Right lobe of liver (tissue), 6 donors: ENCODE measurements around the gene HESX1. TPM values are rescaled to one million over a fixed set of nuclear protein-coding genes. Genes with fewer than 3 reads are reported as not detected.
A peak's percentile ranks its signal among the peaks of the same experiment; 100 is the strongest.

Experiments
- ATAC-seq, 4 donors: fragments of 200-7000 bp; cut with Tn5 transposase; one replicate each; pipeline ENCODE4 v1.9.1; 2020; ENCODE audit warnings: mild to moderate bottlenecking in 4 of 4, moderate library complexity in 4 of 4
- DNase-seq, 3 donors: peaks; one replicate each; pipeline ENCODE4 v3.0.0-alpha.2; 2020
- H3K27ac ChIP-seq, 3 donors: fragments of 200-600 bp; one replicate each; pipeline ENCODE4 v1.8.0; 2022
- H3K27me3 ChIP-seq, 2 donors: fragments of 200-600 bp; one replicate each; pipeline ENCODE4 v1.8.0; 2022
- H3K36me3 ChIP-seq, 4 donors: fragments of 200-600 bp; sonication (generic) in 1 of 4; one replicate each; pipeline versions ENCODE4 v1.5.1 to v1.8.0; 2017 to 2022; ENCODE audit warnings: control low read depth in 1 of 4
- H3K4me1 ChIP-seq, 4 donors: fragments of 200-600 bp; sonication (generic) in 1 of 4; one replicate each; pipeline versions ENCODE4 v1.5.1 to v1.8.0; 2017 to 2022; ENCODE audit warnings: control low read depth in 1 of 4
- H3K4me3 ChIP-seq, 3 donors: fragments of 200-600 bp; one replicate each; pipeline ENCODE4 v1.8.0; 2022
- H3K9me3 ChIP-seq, 4 donors: fragments of 200-600 bp; sonication (generic) in 1 of 4; one replicate each; pipeline versions ENCODE4 v1.5.1 to v1.8.0; 2017 to 2022; ENCODE audit warnings: control low read depth in 1 of 4
- CTCF ChIP-seq, 4 donors: fragments of 200-600 bp in 3 of 4; fragments of 450-650 bp in 1 of 4; IDR thresholded peaks; one replicate each; pipeline versions ENCODE4 v1.5.1 to v1.8.0; 2016 to 2022; ENCODE audit warnings: antibody characterized with exemption in 4 of 4, mild to moderate bottlenecking in 2 of 4
- POLR2A ChIP-seq: fragments of 450-650 bp; IDR thresholded peaks from one replicate; pipeline ENCODE4 v1.6.1; 2017; ENCODE audit warnings: antibody characterized with exemption, mild to moderate bottlenecking
- WGBS: methylation state at CpG from one replicate; pipeline ENCODE4 v1.1.6; 2018; ENCODE audit warnings: low coverage, low lambda C conversion rate; ENCODE audit not compliant: insufficient coverage; ENCODE audit errors: missing lambda C conversion rate; 5-methylcytosine and 5-hydroxymethylcytosine counted together
- intact Hi-C, 2 donors: fragments of 100-400 bp; cut with DNase I; formaldehyde crosslinking; loops; one replicate each; pipeline versions ENCODE4 v1.11.2 to v1.14.1; 2022
- total RNA-seq, 6 experiments: library from RNA; depleted of rRNA in 2 of 6; stranded (reverse); fragments of >200 nt in 2 of 6; fragmentation: NEBNext Ultra II Directional in 3 of 6; extraction: Animal tissue kit (Norgen Biotek cat#: 25700) in 3 of 6; gene quantifications; one replicate each; pipeline versions ENCODE4 v1.1.0 to v1.2.4, GENCODE V29; 2016 to 2023
- donor health status: DM: no; HTN: yes; CAD: no.
- donor health status: DM: no; HTN: no; CAD: no.
- donor health status: DM: no; HTN: no; CAD: no.
- donor health status: DM: no; HTN: yes; CAD: no.
- donor health status: DM: no; HTN: yes; CAD: no.

Gene HESX1
- total RNA-seq, 6 experiments from 2014 or later: 0.22 to 0.95 (median 0.66) TPM; not detected in 2

- DNase-seq: no peak
- ATAC-seq: no peak
- no peak overlapping the region for H3K4me3 ChIP-seq
Measured at GRCh38 chr3:57163751-57164150, 36.0 kb downstream of the HESX1 start.

GRCh38 chr3:57161915-57162314 is 37.9 kb downstream of the HESX1 start:
- intact Hi-C loops: no loop called here
- Histone ChIP-seq H3K4me3 (no peak overlapping the region), H3K27ac (no peak overlapping the region), H3K36me3 (no peaks in the 10 kb centered on the region), H3K9me3 (no peaks in the 10 kb centered on the region), H3K27me3 (no peaks in the 10 kb centered on the region), H3K4me1 (peaks cover 0 to 17% (median 3%) of the 10 kb centered on the region in 4 donors)
- ATAC-seq (no peak), DNase-seq (no peak)
- 43% methylated on average over 1 of the region's 1 CpG for WGBS
- TF ChIP-seq POLR2A: no peak
- TF ChIP-seq CTCF (IDR thresholded peaks at IDR 0.05): no peak

More at GRCh38 chr3:57163751-57164150, 36.0 kb downstream of the HESX1 start:
- no peaks in the 10 kb centered on the region for H3K36me3 ChIP-seq
- H3K9me3 ChIP-seq: no peaks in the 10 kb centered on the region
- 31% methylated on average over 7 of the region's 8 CpGs for WGBS
- TF ChIP-seq CTCF (IDR thresholded peaks at IDR 0.05) (no peak), POLR2A (no peak)
- H3K4me1 ChIP-seq: peaks cover 0 to 17% (median 3%) of the 10 kb centered on the region in 4 donors
- no peak overlapping the region for H3K27ac ChIP-seq
- intact Hi-C loops: no loop called here
- no peaks in the 10 kb centered on the region for H3K27me3 ChIP-seq

GRCh38 chr3:57160765-57161538 is 38.8 kb downstream of the HESX1 start:
- no peaks in the 10 kb centered on the region for H3K36me3 ChIP-seq
- H3K4me1 ChIP-seq: peaks cover 0 to 17% (median 3%) of the 10 kb centered on the region in 4 donors
- 31% methylated on average over 5 of the region's 5 CpGs for WGBS
- H3K27me3 ChIP-seq: no peaks in the 10 kb centered on the region
- no peaks in the 10 kb centered on the region for H3K9me3 ChIP-seq
- H3K4me3 ChIP-seq: no peak overlapping the region
- intact Hi-C loops: no loop called here
- TF ChIP-seq POLR2A (no peak), CTCF (IDR thresholded peaks at IDR 0.05) (no peak)
- ATAC-seq (peak in 2 of 4 donors; percentile 15 to 30), DNase-seq (no peak)
- H3K27ac ChIP-seq: no peak overlapping the region

GRCh38 chr3:57160076-57160764 is 39.6 kb downstream of the HESX1 start:
- Histone ChIP-seq H3K27ac (no peak overlapping the region), H3K4me1 (peaks cover 0 to 17% (median 3%) of the 10 kb centered on the region in 4 donors), H3K27me3 (no peaks in the 10 kb centered on the region), H3K4me3 (no peak overlapping the region), H3K36me3 (no peaks in the 10 kb centered on the region), H3K9me3 (no peaks in the 10 kb centered on the region)
- intact Hi-C loops: no loop called here
- no peak for DNase-seq
- ATAC-seq: no peak
- no peak for TF ChIP-seq CTCF (IDR thresholded peaks at IDR 0.05)
- TF ChIP-seq POLR2A: no peak
- 79% methylated on average over 7 of the region's 8 CpGs for WGBS
